DND-41 (cell line): ENCODE data around the gene ARL6.

Experiments
- ATAC-seq: fragments of 200-7000 bp; cut with Tn5 transposase; 3 replicates; pipeline ENCODE4 v1.9.1; 2021; ENCODE audit warnings: low read depth; ENCODE audit not compliant: insufficient read depth
- DNase-seq: peaks from one replicate; pipeline ENCODE4 v3.0.0-alpha.2; 2020
- H2AFZ ChIP-seq: 2 replicates; pipeline ENCODE4 v1.6.0; 2012; ENCODE audit warnings: low read depth, low read length
- H3K27ac ChIP-seq: 2 replicates; pipeline ENCODE4 v1.5.1; 2012; ENCODE audit warnings: low read length, inconsistent platforms
- H3K27me3 ChIP-seq: fragments of 200-600 bp; sonication (generic); 2 replicates; pipeline ENCODE4 v1.6.0; 2012; ENCODE audit warnings: low read length, mild to moderate bottlenecking, inconsistent platforms; ENCODE audit not compliant: insufficient read depth, poor library complexity
- H3K36me3 ChIP-seq: 2 replicates; pipeline ENCODE4 v1.5.1; 2012; ENCODE audit warnings: low read length, inconsistent platforms; ENCODE audit not compliant: insufficient read depth
- H3K4me1 ChIP-seq: 2 replicates; pipeline ENCODE4 v1.5.1; 2012; ENCODE audit warnings: mild to moderate bottlenecking, low read length; ENCODE audit not compliant: insufficient read depth
- H3K4me2 ChIP-seq: 2 replicates; pipeline ENCODE4 v1.6.0; 2012; ENCODE audit warnings: mild to moderate bottlenecking, moderate library complexity, low read length, inconsistent platforms; ENCODE audit not compliant: insufficient read depth
- H3K4me3 ChIP-seq, 2 experiments: fragments of 200-600 bp in 1 of 2; shearing (Covaris generic) in 1 of 2; 2 replicates each; pipeline ENCODE4 v1.5.1; 2012 to 2016; ENCODE audit warnings: inconsistent platforms in 2 of 2, low read length in 2 of 2, mild to moderate bottlenecking in 2 of 2, low read depth in 1 of 2, moderate library complexity in 1 of 2
- H3K79me2 ChIP-seq: 2 replicates; pipeline ENCODE4 v1.6.0; 2012; ENCODE audit warnings: low read length, inconsistent platforms; ENCODE audit not compliant: insufficient read depth
- H3K9ac ChIP-seq: 2 replicates; pipeline ENCODE4 v1.6.0; 2012; ENCODE audit warnings: low read depth, mild to moderate bottlenecking, inconsistent platforms, low read length, moderate library complexity
- H3K9me3 ChIP-seq: 2 replicates; pipeline ENCODE4 v1.5.1; 2012; ENCODE audit warnings: low read length, moderate library complexity, mild to moderate bottlenecking, inconsistent platforms; ENCODE audit not compliant: insufficient read depth, severe bottlenecking
- H4K20me1 ChIP-seq: 2 replicates; pipeline ENCODE4 v1.6.0; 2012; ENCODE audit warnings: low read length; ENCODE audit not compliant: insufficient read depth
- CTCF ChIP-seq: IDR thresholded peaks from 2 replicates; pipeline ENCODE4 v1.5.1; 2012; ENCODE audit warnings: borderline replicate concordance, low read length, moderate library complexity, mild to moderate bottlenecking; ENCODE audit not compliant: poor library complexity, severe bottlenecking; ENCODE audit errors: extremely low read depth
- EZH2 ChIP-seq: IDR thresholded peaks from 3 replicates; pipeline ENCODE4 v1.6.1; 2012; ENCODE audit warnings: borderline replicate concordance, low read depth, mild to moderate bottlenecking, moderate library complexity, low read length, inconsistent platforms; ENCODE audit not compliant: severe bottlenecking

The ARL6 gene

GRCh38 chr3:97835761-97836160 is 71.2 kb downstream of the ARL6 start:
- Histone ChIP-seq H3K27ac (no peak overlapping the region), H3K79me2 (peaks cover 3% of the 10 kb centered on the region; the same call in 1 of the 2 replicates), H3K4me2 (no peak overlapping the region), H3K36me3 (no peaks in the 10 kb centered on the region), H3K27me3 (no peaks in the 10 kb centered on the region), H3K9me3 (no peaks in the 10 kb centered on the region), H3K4me3 (no peak overlapping the region), H3K4me1 (no peaks in the 10 kb centered on the region), H2AFZ (no peak overlapping the region), H3K9ac (no peak overlapping the region), H4K20me1 (no peaks in the 10 kb centered on the region)
- DNase-seq, result no peak
- TF ChIP-seq EZH2 (no peak), CTCF (no peak)
- no peak for ATAC-seq

GRCh38 chr3:97838393-97838792 is 73.8 kb downstream of the ARL6 start:
- ATAC-seq (no peak), DNase-seq (no peak)
- H2AFZ ChIP-seq, result no peak overlapping the region
- H3K27me3 ChIP-seq, result no peaks in the 10 kb centered on the region
- no peak overlapping the region for H3K4me2 ChIP-seq
- no peak overlapping the region for H3K27ac ChIP-seq
- no peaks in the 10 kb centered on the region for H3K4me1 ChIP-seq
- H3K9ac ChIP-seq, result no peak overlapping the region
- H3K36me3 ChIP-seq, result no peaks in the 10 kb centered on the region
- no peaks in the 10 kb centered on the region for H3K9me3 ChIP-seq
- H3K79me2 ChIP-seq, result peaks cover 3% of the 10 kb centered on the region; the same call in 1 of the 2 replicates
- H4K20me1 ChIP-seq, result no peaks in the 10 kb centered on the region
- H3K4me3 ChIP-seq, result no peak overlapping the region
- TF ChIP-seq EZH2 (no peak), CTCF (no peak)

GRCh38 chr3:97839944-97840343 is 75.4 kb downstream of the ARL6 start:
- DNase-seq (no peak), ATAC-seq (no peak)
- Histone ChIP-seq H3K27ac (no peak overlapping the region), H3K4me2 (no peak overlapping the region), H3K9ac (no peak overlapping the region), H3K79me2 (peaks cover 3% of the 10 kb centered on the region; the same call in 1 of the 2 replicates), H3K4me3 (no peak overlapping the region), H3K4me1 (no peaks in the 10 kb centered on the region), H3K27me3 (no peaks in the 10 kb centered on the region), H3K9me3 (no peaks in the 10 kb centered on the region), H3K36me3 (no peaks in the 10 kb centered on the region), H4K20me1 (no peaks in the 10 kb centered on the region), H2AFZ (no peak overlapping the region)
- TF ChIP-seq EZH2 (no peak), CTCF (no peak)

GRCh38 chr3:97841304-97841703 is 76.7 kb downstream of the ARL6 start:
- TF ChIP-seq CTCF (no peak), EZH2 (no peak)
- DNase-seq, result no peak
- H3K4me3 ChIP-seq, result no peak overlapping the region

More at GRCh38 chr3:97841304-97841703, 76.7 kb downstream of the ARL6 start:
- Histone ChIP-seq H3K9me3 (no peaks in the 10 kb centered on the region), H3K79me2 (no peaks in the 10 kb centered on the region), H3K36me3 (no peaks in the 10 kb centered on the region), H2AFZ (no peak overlapping the region), H3K27me3 (no peaks in the 10 kb centered on the region), H3K4me1 (no peaks in the 10 kb centered on the region), H3K4me2 (no peak overlapping the region), H3K27ac (no peak overlapping the region), H4K20me1 (no peaks in the 10 kb centered on the region), H3K9ac (no peak overlapping the region)
- no peak for ATAC-seq
